GM12878 (cell line): ENCODE results near the gene PTPRU. TPM values are rescaled to one million over a fixed set of nuclear protein-coding genes. Genes with fewer than 3 reads are reported as not detected.

ENCODE experiments used
- ATAC-seq: fragments of 200-7000 bp; cut with Tn5 transposase; 3 replicates; pipeline ENCODE4 v1.9.1; 2020; ENCODE audit warnings: mild to moderate bottlenecking, moderate library complexity
- BruUV-seq: library from RNA; stranded (reverse); fragments of 400-500 nt; replicated peaks from 2 replicates; lab custom pipeline; 2021; lab: Mats Ljungman, UMichigan
- CTCF ChIA-PET: fragments of 300-600 bp; sonication (Branson Sonifier 250); formaldehyde crosslinking; extraction: SDS; loops from one replicate; lab custom pipeline; 2021; ENCODE audit warnings: inconsistent platforms; lab: Yijun Ruan, JAX
- POLR2A ChIA-PET: fragments of 350-600 bp; formaldehyde crosslinking; extraction: SDS; loops from one replicate; lab custom pipeline; 2021; ENCODE audit warnings: inconsistent platforms; lab: Charles Lee
- RAD21 ChIA-PET: fragments of 300-600 bp; sonication (Branson Sonifier 250); formaldehyde crosslinking; loops from one replicate; lab custom pipeline; 2023; ENCODE audit warnings: antibody characterized with exemption; ENCODE audit not compliant: unreplicated experiment; lab: Charles Lee
- SMC1A ChIA-PET: fragments of 300-600 bp; sonication (Branson Sonifier 250); formaldehyde crosslinking; loops from one replicate; lab custom pipeline; 2023; ENCODE audit not compliant: unreplicated experiment, uncharacterized antibody; lab: Charles Lee
- DNase-seq: peaks from one replicate; pipeline ENCODE4 v3.0.0-alpha.2; 2011; ENCODE audit warnings: low read depth, low spot score
- FAIRE-seq: peaks from 3 replicates; lab custom pipeline; 2011; peaks lifted over from hg19 to GRCh38; lab: Jason Lieb, UNC
- H2AFZ ChIP-seq: 2 replicates; pipeline ENCODE4 v1.6.0; 2011; ENCODE audit warnings: low read depth, low read length, control low read depth; ENCODE audit not compliant: control insufficient read depth
- H3K27ac ChIP-seq: 2 replicates; pipeline ENCODE4 v1.5.1; 2011; ENCODE audit warnings: control low read depth; ENCODE audit not compliant: control insufficient read depth, insufficient read depth
- H3K27me3 ChIP-seq, 2 experiments: replicated peaks in 1 of 2; 2 replicates each; pipeline versions ENCODE4 v1.6.0 to v1.6.1; 2011; ENCODE audit warnings: low read length in 1 of 2; ENCODE audit not compliant: control insufficient read depth in 2 of 2, insufficient read depth in 2 of 2
- H3K36me3 ChIP-seq, 2 experiments: 2 replicates each; pipeline ENCODE4 v1.5.1; 2011; ENCODE audit warnings: low read length in 1 of 2; ENCODE audit not compliant: control insufficient read depth in 2 of 2, insufficient read depth in 2 of 2
- H3K4me1 ChIP-seq: 2 replicates; pipeline ENCODE4 v1.6.1; 2011; ENCODE audit warnings: mild to moderate bottlenecking, low read length, moderate library complexity, mixed read lengths; ENCODE audit not compliant: control insufficient read depth, insufficient read depth
- H3K4me2 ChIP-seq: 2 replicates; pipeline ENCODE4 v1.6.0; 2011; ENCODE audit warnings: control low read depth; ENCODE audit not compliant: control insufficient read depth, insufficient read depth
- H3K4me3 ChIP-seq: fragments of 200-600 bp; sonication (generic); 2 replicates; pipeline ENCODE4 v1.5.1; 2016
- H3K79me2 ChIP-seq: 2 replicates; pipeline ENCODE4 v1.6.0; 2011; ENCODE audit warnings: low read length; ENCODE audit not compliant: control insufficient read depth, insufficient read depth
- H3K9ac ChIP-seq: 2 replicates; pipeline ENCODE4 v1.8.0; 2011; ENCODE audit warnings: low read length, control low read depth, mixed read lengths; ENCODE audit not compliant: control insufficient read depth, insufficient read depth
- H3K9me3 ChIP-seq: replicated peaks from 3 replicates; pipeline ENCODE4 v1.5.1; 2011; ENCODE audit warnings: mild to moderate bottlenecking, low read length; ENCODE audit not compliant: control insufficient read depth, insufficient read depth
- H4K20me1 ChIP-seq: 2 replicates; pipeline ENCODE4 v1.6.0; 2011; ENCODE audit not compliant: control insufficient read depth, insufficient read depth
- BRCA1 ChIP-seq: IDR thresholded peaks from 2 replicates; pipeline ENCODE4 v1.6.1; 2011; ENCODE audit warnings: low read depth, low read length, improper control_type of control experiment
- CBFB ChIP-seq: IDR thresholded peaks from 2 replicates; pipeline ENCODE4 v1.6.1; 2016; ENCODE audit warnings: antibody characterized with exemption, low read depth
- CBX3 ChIP-seq: fragments of 200-600 bp; sonication (generic); IDR thresholded peaks from 2 replicates; pipeline ENCODE4 v1.6.1; 2016; ENCODE audit warnings: low read depth, borderline replicate concordance
- CREB1 ChIP-seq: IDR thresholded peaks from 2 replicates; pipeline ENCODE4 v1.6.1; 2012; ENCODE audit warnings: low read depth, mild to moderate bottlenecking, inconsistent platforms
- MEF2B ChIP-seq: fragments of 450-650 bp; IDR thresholded peaks from 2 replicates; pipeline ENCODE4 v1.6.1; 2018; ENCODE audit warnings: mild to moderate bottlenecking, moderate library complexity; ENCODE audit not compliant: partially characterized antibody, poor library complexity, severe bottlenecking
- PAX8 ChIP-seq: fragments of 450-650 bp; IDR thresholded peaks from 2 replicates; pipeline ENCODE4 v1.6.1; 2017; ENCODE audit warnings: mild to moderate bottlenecking, moderate library complexity
- POLR2A ChIP-seq: IDR thresholded peaks from 2 replicates; pipeline ENCODE4 v1.6.1; 2011; ENCODE audit warnings: low read depth, mild to moderate bottlenecking, low read length
- SIX5 ChIP-seq: IDR thresholded peaks from 2 replicates; pipeline ENCODE4 v1.6.1; 2011; ENCODE audit warnings: mild to moderate bottlenecking, low read depth, low read length, moderate library complexity; ENCODE audit not compliant: severe bottlenecking
- SMC3 ChIP-seq: IDR thresholded peaks from 2 replicates; pipeline ENCODE4 v1.6.1; 2011; ENCODE audit warnings: low read length, improper control_type of control experiment, borderline replicate concordance
- STAT1 ChIP-seq: fragments of 450-650 bp; conservative IDR thresholded peaks from 2 replicates; pipeline ENCODE4 v1.6.1; 2014; ENCODE audit warnings: antibody characterized with exemption, mild to moderate bottlenecking
- SUZ12 ChIP-seq: fragments of 200-600 bp; sonication (generic); IDR thresholded peaks from one replicate; pipeline ENCODE4 v1.6.1; 2018; ENCODE audit warnings: antibody characterized with exemption, mild to moderate bottlenecking; ENCODE audit not compliant: unreplicated experiment
- ZBTB11 ChIP-seq: fragments of 450-650 bp; formaldehyde crosslinking; IDR thresholded peaks from 2 replicates; pipeline ENCODE4 v1.5.0; 2022; ENCODE audit warnings: mild to moderate bottlenecking, missing genetic modification characterization
- ZBTB40 ChIP-seq: fragments of 450-650 bp; IDR thresholded peaks from 2 replicates; pipeline ENCODE4 v1.6.1; 2016; ENCODE audit warnings: mild to moderate bottlenecking, moderate library complexity, borderline replicate concordance
- ZNF217 ChIP-seq: fragments of 450-650 bp; IDR thresholded peaks from 2 replicates; pipeline ENCODE4 v1.6.1; 2017; ENCODE audit warnings: antibody characterized with exemption, mild to moderate bottlenecking
- WGBS: methylation state at CpG from one replicate; pipeline ENCODE4 v1.1.6; 2016; ENCODE audit warnings: low lambda C conversion rate; ENCODE audit not compliant: insufficient replicate concordance, insufficient coverage; ENCODE audit errors: missing lambda C conversion rate; 5-methylcytosine and 5-hydroxymethylcytosine counted together
- in situ Hi-C: fragments of 300-500 bp; cut with MboI; formaldehyde crosslinking; loops from 9 replicates; pipeline ENCODE4 v1.14.3; 2018; ENCODE audit warnings: mixed read lengths
- intact Hi-C: fragments of 100-400 bp; cut with micrococcal nuclease; formaldehyde crosslinking; loops from one replicate; pipeline ENCODE4 v1.14.2; 2022; ENCODE audit not compliant: unreplicated experiment
- polyA plus RNA-seq, 11 experiments: library from polyadenylated mRNA; depleted of rRNA in 4 of 11; unstranded in 6 of 11; stranded (reverse) in 5 of 11; fragments of >200 nt; fragmentation: Nextera tagmentation in 4 of 11; fragmentation: Illumina TruSeq in 1 of 11; extraction: Ambion mirVana in 4 of 11; extraction: Trizol in 1 of 11; gene quantifications; 1 replicate in 1 of 11; 2 replicates in 10 of 11; pipeline versions ENCODE4 v1.2.1 to v1.2.3, GENCODE V29; 2011 to 2016; ENCODE audit warnings: inconsistent platforms in 2 of 11, missing spikeins in 2 of 11, low read depth in 1 of 11
- total RNA-seq, 4 experiments: library from RNA; depleted of rRNA in 3 of 4; stranded (reverse); fragments of >200 nt in 3 of 4; fragmentation: Illumina TruSeq in 1 of 4; extraction: Trizol in 1 of 4; gene quantifications; 2 replicates each; pipeline versions ENCODE4 v1.2.1 to v1.2.3, GENCODE V29; 2013 to 2021
- TF ChIP-seq, protein P1 (sequence below): IDR thresholded peaks from 2 replicates; pipeline ENCODE4 v1.6.1; 2012; ENCODE audit warnings: low read length, inconsistent platforms

PTPRU gene
- total and polyA plus RNA-seq, 10 of the 15 experiments (the other 5 are each of a cell fraction or from before 2014, with no cell fraction given): 0.04 to 2.5 (median 0.73) TPM

DNA sequence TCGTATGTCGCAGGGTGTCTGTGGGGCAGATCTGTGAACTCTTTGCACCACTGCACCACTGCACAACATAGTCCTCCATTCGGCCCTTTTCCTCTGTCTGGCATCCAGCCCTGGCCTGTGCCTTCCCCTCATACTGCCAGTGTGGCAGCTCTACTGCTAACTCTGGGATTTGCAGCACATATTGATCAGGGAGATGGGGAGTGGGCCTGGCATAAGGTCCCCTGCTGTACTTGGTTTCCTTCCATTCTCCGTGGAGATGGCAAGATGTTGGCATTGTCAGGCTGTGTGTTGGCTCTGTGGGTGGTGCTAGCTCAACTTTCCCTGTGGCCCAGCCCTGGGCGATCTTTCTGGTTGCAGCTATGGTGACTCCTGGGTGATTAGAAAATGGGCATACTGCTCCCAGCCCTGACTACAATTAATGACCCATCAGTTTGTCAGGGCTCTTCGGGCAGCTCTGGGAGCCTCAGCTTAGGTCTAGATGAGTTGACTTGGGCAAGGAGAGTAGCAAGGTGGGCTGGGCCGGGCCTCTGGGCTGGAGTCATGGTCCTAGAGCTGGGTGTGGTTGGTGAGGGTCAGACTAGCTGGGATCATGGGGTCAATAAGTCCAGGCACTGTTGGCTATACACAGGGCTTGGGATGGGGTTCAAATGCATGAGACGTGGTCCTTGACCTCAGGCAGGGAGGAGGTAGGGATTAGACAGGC is 11.4 kb downstream of the PTPRU start (continued):
- TF ChIP-seq ZBTB40 (no peak), SMC3 (no peak), ZNF217 (no peak), MEF2B (no peak), BRCA1 (no peak), PAX8 (no peak), SUZ12 (no peak), CBX3 (no peak)
- TF ChIP-seq, all 136 proteins: peak for 0

DNA sequence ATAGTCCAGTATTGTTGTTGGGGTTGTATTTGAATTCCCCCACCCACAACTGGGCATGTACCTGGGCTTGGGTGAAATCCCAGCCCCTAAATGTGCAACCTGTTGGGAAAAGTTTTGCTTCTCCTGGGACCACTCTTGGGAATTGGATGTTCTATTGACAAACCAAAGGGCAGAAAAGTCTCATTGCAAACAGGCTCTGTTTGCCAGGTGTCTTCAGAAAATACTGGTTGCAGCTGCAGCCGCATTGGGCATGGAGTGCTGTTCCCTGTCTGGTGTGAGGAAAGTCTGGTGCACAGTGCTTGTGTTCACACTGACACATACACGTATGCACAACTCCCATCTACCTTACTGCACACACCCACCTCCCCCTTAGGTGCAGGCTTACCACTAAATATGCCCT is 12.1 kb downstream of the PTPRU start:
- no peaks in the 10 kb centered on the region for H3K9me3 ChIP-seq
- ChIA-PET POLR2A (no interaction called here), CTCF (no interaction called here), SMC1A (no interaction called here), RAD21 (no interaction called here)
- H4K20me1 ChIP-seq: no peaks in the 10 kb centered on the region
- no peaks in the 10 kb centered on the region for H3K4me1 ChIP-seq
- no peak overlapping the region for H3K9ac ChIP-seq
- H3K27ac ChIP-seq: no peak overlapping the region
- H3K79me2 ChIP-seq: no peaks in the 10 kb centered on the region
- FAIRE-seq (no peak), ATAC-seq (no peak), DNase-seq (no peak)
- H3K4me3 ChIP-seq: no peak overlapping the region
- BruUV-seq: no TSS peak
- H3K36me3 ChIP-seq: no peaks in the 10 kb centered on the region
- no peak overlapping the region for H3K4me2 ChIP-seq
- no peak overlapping the region for H2AFZ ChIP-seq
- peaks cover 0 to 2% of the 10 kb centered on the region in 2 experiments; a peak in 2 of 4 replicates for H3K27me3 ChIP-seq
- in situ Hi-C loops: loop anchor here (10.0 kb wide), 1 partner anchor 596 kb away; no protein-coding TSS in a partner anchor
- intact Hi-C loops: loop anchor here (1.0 kb wide), 1 partner anchor 17 kb away; no protein-coding TSS in a partner anchor
- 3% methylated on average over 2 of the region's 2 CpGs for WGBS
- TF ChIP-seq BRCA1: no peak
- TF ChIP-seq, protein P1, sequence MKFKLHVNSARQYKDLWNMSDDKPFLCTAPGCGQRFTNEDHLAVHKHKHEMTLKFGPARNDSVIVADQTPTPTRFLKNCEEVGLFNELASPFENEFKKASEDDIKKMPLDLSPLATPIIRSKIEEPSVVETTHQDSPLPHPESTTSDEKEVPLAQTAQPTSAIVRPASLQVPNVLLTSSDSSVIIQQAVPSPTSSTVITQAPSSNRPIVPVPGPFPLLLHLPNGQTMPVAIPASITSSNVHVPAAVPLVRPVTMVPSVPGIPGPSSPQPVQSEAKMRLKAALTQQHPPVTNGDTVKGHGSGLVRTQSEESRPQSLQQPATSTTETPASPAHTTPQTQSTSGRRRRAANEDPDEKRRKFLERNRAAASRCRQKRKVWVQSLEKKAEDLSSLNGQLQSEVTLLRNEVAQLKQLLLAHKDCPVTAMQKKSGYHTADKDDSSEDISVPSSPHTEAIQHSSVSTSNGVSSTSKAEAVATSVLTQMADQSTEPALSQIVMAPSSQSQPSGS: no peak
- no peak for TF ChIP-seq CREB1
- no peak for TF ChIP-seq SIX5
- TF ChIP-seq STAT1: no peak
- no peak for TF ChIP-seq POLR2A
- TF ChIP-seq PAX8: no peak
- no peak for TF ChIP-seq CBFB
- no peak for TF ChIP-seq ZBTB11 (CRISPR knock-in tag)
